Stimulated activated CD8-positive, alpha-beta memory T cell treated with anti-CD3 and anti-CD28 coated beads, Interleukin-12 subunit alpha, Interleukin-12 subunit beta, amount 100 ng/mL, for 1 hour (primary cell): ENCODE results near the gene SURF2.
A peak's percentile ranks its signal among the peaks of the same experiment; 100 is the strongest.
"Not testable (repeated sequence)": the region's sequence is repeated elsewhere in the genome, so short reads cannot be mapped to it uniquely, and the experiment has no call there.

Experiments
- DNase-seq: peaks from one replicate; pipeline ENCODE4 v3.0.0-alpha.2; 2020; ENCODE audit warnings: low read depth

SURF2 gene

GRCh38 chr9:133356391-133357091 lies at the start of gene SURF2, which contains the start of gene SURF1:
Gene SURF2 (plus strand): TSS chr9:133356550. CDS start chr9:133356593, 43 bp downstream.
Gene SURF1 (minus strand): TSS chr9:133356487. CDS start chr9:133356453, 34 bp downstream.
- peak; percentile 77 for DNase-seq

GRCh38 chr9:133307301-133307700 lies 49.0 kb upstream of the SURF2 start:
- no peak for DNase-seq

GRCh38 chr9:133309608-133310007 lies 46.7 kb upstream of the SURF2 start:
- DNase-seq, result no peak

GRCh38 chr9:133315997-133316396 lies 40.4 kb upstream of the SURF2 start:
- DNase-seq, result no peak

- DNase-seq, result not testable (repeated sequence)
Measured at GRCh38 chr9:133317551-133317950, 38.8 kb upstream of the SURF2 start.

- no peak for DNase-seq
Measured at GRCh38 chr9:133320421-133320881, 35.9 kb upstream of the SURF2 start.

GRCh38 chr9:133321411-133321935 lies 34.9 kb upstream of the SURF2 start:
- no peak for DNase-seq

GRCh38 chr9:133322701-133323100 lies 33.6 kb upstream of the SURF2 start:
- no peak for DNase-seq

- no peak for DNase-seq
Measured at GRCh38 chr9:133323211-133323610, 33.1 kb upstream of the SURF2 start.

GRCh38 chr9:133323991-133324703 lies 32.2 kb upstream of the SURF2 start:
- DNase-seq, result no peak

GRCh38 chr9:133327021-133327420 lies 29.3 kb upstream of the SURF2 start:
- not testable (repeated sequence) for DNase-seq

- DNase-seq, result no peak
Measured at GRCh38 chr9:133327834-133328484, 28.4 kb upstream of the SURF2 start.

- DNase-seq, result not testable (repeated sequence)
Measured at GRCh38 chr9:133329306-133330156, 26.8 kb upstream of the SURF2 start.

- no peak for DNase-seq
Measured at GRCh38 chr9:133331221-133331620, 25.1 kb upstream of the SURF2 start.

- DNase-seq, result no peak
Measured at GRCh38 chr9:133331641-133332380, 24.5 kb upstream of the SURF2 start.

- DNase-seq, result no peak
Measured at GRCh38 chr9:133332381-133332730, 24.0 kb upstream of the SURF2 start.

- no peak for DNase-seq
Measured at GRCh38 chr9:133333011-133333410, 23.3 kb upstream of the SURF2 start.

GRCh38 chr9:133333566-133333965 lies 22.8 kb upstream of the SURF2 start:
- no peak for DNase-seq

GRCh38 chr9:133334161-133334560 lies 22.2 kb upstream of the SURF2 start:
- DNase-seq, result no peak

GRCh38 chr9:133334888-133335287 lies 21.5 kb upstream of the SURF2 start:
- DNase-seq, result not testable (repeated sequence)
